HG03342 (cell line): ENCODE measurements around the gene TCERG1L.
"Not testable (repeated sequence)": the region's sequence is repeated elsewhere in the genome, so short reads cannot be mapped to it uniquely, and the experiment has no call there.

ENCODE experiments used
- ATAC-seq: cut with Tn5 transposase; IDR thresholded peaks from one replicate; pipeline ENCODE4 v1.9.1; 2021; ENCODE audit warnings: mild to moderate bottlenecking, moderate library complexity; ENCODE audit not compliant: unreplicated experiment

TCERG1L gene

DNA sequence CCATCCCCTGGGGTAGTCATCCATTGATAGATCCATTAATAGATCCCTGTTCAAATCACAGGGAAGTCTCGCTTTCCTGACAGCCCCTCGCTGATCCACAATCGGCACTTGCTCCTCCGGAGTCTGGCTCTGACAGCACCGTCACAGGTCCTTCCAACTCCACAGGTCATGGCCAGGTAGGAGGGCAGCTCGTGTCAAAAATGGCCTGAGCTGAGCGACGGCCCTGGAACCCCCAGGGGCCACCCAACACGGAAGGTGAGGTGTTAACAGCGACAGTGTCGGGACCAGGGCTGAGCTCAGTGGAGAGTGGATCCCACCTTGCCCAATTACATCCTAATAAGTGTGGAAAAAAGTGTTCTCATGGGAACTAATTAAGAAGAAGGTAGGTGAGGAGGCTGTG, 219.8 kb downstream of the TCERG1L start:
- no peak for ATAC-seq

DNA sequence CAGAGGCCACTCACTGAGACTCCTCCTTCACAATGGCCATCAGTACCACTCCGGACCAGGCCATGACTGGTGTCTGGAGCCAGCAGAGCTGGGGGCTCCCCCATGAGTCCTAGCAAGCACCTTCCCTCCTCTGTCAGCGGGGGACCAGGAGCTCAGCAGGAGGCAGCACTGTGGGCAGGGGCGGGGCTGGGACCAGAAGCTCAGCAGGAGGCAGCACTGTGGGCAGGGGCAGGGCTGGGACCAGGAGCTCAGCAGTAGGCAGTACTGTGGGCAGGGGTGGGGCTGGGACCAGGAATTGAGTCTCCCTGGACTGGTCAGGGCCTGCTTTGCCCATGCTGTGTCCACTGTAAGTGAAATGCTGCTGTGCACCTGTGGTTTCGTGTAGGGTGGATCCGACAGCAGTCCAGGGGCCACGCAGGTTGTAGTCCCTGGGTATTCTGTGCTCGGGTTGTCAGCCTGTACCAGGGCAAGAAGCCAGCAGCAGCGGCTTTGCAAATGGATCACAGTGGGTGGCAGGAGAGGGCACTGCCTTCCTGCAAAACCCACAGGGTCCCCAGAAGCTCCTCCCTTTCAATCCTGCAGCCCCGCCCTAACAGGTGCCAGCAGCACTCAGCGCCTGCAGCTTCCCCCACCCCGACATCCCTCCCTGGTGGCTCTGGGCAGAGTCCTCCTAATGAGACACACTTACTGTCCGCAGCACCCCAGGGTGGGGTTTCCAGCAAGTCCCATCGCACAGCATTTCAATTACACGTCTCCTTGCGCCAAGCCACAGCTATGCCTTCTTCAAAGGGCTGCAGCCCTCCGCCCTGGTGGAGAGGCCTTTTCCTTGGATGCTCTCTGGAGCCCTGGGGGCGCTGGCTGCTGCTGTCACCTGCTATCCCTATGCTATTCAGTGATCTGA, 220.5 kb downstream of the TCERG1L start:
- ATAC-seq = no peak

DNA sequence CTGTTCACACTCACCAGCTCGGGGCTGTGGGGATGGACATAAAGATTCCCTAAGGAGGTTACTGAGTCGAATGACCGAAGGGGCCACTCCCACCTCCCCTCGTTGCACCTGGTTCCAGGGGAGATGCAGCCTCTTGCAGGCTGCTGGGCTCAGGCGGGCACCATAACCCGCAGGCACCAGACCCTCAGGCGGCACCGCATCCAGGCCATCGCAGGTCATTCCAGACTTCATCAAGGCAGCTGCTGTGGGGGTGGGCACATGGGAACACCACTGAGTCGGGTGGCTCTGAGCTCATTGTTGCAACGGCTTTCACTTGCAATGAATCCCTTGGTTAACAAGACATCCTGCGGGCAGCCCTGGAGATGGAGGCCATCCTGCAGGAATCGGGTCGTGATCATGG, 221.7 kb downstream of the TCERG1L start:
- no peak for ATAC-seq

DNA sequence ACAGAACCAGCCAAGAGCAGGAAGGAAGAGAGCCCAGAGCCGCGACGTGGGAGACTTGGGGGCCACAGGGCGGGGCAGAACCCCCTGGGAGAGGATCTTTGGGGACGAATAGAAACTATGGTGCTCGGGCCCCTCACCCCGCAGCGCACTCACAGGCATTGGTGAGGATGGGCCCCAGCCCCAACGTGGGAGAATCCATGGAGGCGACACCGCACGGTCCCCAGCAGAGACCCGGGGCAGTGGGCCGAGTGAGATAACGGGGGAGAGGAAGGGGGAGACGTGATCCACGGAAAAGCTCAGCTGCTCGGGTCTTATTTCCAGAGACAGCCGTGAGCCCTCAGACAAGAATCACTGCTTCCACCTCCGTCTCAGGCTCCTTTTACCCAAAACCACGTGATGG, 222.4 kb downstream of the TCERG1L start:
- ATAC-seq = no peak

DNA sequence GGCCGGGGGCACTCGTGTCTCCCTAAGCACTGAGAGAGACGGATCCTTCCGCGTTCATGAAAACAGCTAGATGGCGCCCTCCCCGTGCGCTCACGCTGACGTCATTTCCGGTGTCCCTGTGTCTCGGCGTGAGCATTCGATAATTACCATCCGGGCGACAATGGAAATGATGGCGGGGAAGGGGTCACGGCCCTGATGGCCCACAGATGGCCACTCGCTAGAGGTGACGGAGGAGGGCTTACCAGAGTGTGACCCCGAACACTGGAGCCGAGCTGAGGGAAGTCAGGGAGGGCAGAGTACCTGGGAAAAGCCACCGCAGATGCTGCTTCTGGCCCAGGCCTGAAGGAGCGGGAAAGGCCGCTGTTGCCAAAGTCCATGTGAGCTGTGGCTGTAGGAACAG, 222.9 kb downstream of the TCERG1L start:
- ATAC-seq = no peak

DNA sequence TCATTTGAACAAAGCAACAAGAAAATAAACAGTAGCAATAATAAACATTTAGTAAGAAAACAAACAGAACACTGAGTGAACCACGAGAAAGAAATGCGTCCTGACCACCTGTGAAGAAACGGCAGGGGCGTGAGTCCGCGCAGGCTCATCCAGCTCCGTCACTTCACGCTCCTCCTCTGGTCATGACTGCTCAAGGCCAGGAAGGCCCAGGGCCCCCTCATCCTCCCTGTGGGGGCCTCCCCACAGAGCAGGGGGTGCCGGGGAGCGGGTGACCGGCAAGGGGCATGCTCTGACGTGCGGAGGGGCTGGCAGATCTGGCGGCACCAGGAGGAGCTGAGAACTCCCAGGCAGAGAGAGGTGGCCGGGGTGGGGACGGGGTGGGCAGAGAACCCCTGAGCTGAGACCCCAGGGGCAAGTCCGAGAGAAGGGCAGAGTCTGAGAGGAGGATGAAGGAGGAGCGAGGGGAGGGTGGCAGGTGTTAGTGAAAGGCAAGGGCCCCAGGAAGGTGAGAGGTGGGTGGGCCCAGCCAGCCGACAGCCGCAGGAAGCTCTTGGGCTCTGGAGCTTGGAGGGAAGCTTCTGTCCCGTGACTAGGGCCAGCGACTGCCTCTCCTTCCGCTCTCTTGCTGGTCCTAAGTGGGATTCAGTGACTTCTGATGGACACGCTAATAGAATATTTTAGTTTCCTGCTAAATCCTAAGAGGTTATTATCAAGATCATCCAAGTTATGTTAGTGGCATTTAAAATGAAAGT, 223.9 kb downstream of the TCERG1L start:
- no peak for ATAC-seq

DNA sequence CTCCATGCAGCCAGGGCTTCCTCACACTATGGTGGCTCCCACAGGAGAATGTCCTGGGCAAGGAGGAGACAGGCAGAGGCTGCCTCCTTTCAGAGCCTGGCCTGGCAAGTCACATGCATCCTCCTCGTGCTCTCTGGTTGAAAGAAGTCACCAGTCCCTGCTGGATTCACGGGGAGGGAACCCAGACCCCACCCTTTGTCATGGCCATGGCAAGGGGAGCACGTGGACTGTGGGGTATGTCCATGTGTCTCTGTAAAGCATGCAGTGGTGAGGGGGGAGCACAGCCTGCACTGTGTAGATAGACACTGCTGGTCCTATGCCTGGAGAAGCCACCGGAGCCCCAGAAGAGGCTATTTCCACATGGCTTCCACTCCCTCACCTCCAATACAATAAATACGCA, 225.0 kb downstream of the TCERG1L start:
- no peak for ATAC-seq

DNA sequence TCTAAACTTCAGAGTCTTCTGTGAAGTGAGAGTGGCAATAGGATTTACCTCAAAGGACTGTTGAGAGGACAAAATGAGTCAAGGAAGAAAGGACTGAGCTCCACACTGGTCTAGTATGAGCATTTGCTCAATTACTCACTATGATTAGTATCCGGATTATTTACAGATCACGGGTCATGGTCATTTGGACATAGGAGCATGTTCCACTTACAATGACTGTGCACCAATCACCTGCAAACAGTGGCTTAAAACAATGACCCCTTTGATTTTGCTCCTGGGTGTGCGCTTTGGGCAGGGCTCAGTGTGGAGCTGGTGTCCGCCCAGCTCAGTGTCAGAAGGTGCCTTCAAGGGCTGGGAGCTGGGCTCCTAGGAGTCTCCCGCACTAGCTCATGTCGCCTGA, 225.4 kb downstream of the TCERG1L start:
- no peak for ATAC-seq

DNA sequence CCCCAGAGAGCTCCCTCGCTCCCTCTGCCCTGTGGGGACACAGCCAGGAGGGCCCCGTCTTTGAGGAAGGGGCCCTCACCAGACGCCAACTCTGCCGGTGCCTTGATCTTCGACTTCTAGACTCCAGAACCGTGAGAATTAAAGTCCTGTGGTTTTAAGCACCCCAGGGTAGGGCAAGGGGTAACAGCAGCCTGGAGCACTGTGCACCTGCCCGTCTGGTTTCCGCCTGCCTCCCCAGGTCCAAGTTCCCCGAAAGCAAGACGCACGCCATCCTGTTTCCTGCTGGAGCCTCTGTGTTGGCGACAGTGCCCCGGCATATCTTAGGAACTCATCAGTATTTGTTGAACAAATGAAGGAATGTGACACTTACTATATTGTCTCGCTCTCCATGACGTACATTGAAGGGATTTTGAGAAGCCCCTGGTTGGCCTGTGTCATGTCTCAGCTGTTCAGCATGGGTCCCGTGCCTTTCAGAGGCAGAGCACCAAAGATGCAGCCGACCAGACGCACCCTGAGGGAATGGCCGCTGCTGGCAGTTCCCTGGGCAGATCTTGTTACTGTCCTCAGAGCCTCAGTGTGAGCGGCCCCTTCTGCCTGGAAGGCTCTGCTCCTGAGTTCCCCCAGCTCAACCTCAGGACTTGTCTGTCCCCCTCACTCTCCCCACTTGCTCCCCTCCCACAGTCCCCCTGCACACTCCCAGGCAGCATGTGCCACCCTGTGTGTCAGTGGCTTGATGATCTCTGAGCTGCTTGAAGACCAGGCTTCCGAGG, 226.2 kb downstream of the TCERG1L start:
- no peak for ATAC-seq

DNA sequence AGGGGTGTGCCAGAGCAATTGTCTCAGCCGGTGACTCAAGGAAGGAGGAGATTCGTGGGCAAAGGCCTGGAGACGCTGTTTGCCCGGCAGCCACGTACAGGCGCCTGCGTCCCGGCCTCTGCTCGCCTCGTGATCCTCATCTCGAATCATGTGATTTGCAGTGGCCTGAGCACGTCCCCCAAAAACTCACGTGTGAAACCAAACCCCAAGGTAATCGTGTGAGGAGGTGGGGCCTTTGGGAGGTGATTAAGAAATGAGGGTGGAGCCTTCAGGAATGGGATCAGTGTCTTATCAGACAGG, 226.8 kb downstream of the TCERG1L start:
- ATAC-seq = no peak

DNA sequence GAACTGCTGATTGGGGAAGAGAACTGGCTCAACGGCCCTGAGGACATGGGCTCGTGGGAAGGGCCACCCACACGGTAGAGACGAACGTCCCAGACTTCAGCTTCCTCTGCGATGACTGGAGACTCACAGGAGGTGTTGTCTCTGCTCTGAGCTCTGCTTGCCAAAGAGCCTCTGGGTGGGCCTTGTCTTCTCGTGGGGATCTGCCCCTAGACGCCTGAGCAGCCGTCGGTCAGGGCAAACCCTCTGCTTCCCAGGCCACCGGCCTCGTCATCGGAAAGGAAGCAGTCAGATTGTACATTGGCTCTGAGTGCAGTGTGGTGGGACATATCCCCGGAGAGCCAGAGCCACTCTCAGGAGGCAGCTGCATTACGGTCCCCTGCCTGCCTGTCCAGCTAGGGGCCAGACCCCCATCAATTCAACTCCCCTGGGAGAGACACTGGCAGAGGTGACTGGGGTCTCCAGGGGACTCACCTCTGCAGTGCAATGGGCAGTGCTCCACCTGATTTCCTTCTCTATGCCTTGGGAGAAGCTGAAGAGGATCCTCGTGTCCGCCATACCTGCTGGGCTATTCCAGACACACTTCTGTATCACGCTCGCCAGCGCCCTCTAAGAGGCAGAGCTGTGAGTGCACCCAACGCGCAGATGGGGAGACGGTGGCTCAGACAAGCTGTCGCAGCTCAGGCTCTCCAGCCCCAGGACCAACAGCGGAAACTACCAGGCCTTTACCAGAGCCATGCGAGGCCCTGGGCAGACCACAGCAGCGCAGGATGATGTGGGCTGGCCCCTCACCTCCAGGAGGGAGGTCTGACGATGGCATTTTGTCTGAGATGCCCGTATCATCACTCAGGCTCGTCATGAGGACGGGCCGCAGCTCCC, 227.4 kb downstream of the TCERG1L start:
- no peak for ATAC-seq

DNA sequence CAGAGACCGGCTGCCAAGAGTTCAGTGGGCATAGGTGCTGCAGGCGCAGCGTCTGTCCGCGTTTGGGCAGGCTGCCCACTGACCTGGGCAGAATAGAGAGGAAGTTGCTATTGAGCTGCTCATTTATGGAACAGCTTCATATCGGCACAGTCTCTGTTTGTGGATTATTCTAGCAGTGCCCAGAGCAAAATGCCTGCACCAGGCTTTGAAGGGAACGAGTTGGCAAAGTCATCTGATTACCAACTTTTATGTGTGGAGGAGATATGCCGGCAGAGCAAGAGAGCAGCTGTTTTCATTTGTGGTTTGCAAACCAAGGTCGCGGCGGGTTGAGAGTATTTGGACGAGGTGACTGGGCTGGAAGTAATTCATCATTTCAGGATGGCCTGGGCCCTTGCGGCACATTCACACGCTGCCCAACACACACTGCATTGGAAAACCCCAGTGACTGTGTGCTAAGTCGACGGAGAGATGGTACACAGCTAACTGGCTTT, 228.5 kb downstream of the TCERG1L start:
- ATAC-seq = no peak

DNA sequence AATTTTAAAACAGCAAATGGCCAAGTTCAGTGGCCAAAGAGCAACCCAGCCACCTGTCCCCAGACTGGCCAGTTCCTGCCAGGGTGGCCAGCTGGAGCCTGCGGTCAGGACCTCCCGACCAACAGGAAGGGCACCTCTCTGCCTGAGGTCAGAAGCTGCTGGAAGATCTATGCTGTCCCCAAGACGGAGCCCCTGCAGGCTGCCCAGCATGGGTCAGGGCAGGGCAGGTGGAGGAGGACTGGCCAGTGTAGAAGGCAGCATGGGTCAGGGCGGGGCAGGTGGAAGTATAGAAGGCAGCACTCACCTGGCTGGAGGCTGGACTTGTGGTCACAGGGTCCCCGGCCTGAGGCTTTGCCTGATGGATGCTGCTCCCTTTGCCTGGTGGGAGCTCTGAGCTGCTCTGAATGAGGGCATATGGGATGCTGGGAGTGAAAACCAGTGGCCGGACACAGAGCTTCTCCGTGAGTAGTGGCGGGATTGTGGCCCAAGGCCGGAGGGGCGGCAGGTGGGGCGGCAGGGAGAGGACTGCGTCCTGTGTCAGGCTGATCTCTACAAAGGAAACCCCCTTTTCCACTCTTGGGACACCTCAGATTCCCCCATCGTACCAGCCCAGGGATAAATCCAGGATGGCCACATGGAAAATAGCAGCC, 229.2 kb downstream of the TCERG1L start:
- ATAC-seq = no peak

DNA sequence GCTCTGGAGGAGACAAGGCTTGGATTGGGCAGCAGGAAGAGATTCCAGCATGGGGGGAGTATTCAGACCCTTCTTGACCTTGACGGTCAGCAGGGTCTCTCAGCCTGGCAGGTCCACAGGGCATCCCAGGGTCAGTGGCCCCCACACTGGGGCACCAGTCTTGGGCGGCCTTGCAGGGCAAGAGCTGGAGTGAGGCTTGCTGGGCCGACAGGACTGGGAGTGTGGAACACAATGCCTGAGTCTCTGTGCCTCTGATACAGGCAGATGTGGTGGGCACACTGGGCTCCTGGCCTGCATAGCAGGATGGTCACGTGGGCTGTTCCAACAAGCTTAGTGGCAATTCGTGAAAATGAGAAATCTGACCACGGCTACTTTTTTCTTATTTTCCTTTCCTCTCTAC, 229.7 kb downstream of the TCERG1L start:
- no peak for ATAC-seq

DNA sequence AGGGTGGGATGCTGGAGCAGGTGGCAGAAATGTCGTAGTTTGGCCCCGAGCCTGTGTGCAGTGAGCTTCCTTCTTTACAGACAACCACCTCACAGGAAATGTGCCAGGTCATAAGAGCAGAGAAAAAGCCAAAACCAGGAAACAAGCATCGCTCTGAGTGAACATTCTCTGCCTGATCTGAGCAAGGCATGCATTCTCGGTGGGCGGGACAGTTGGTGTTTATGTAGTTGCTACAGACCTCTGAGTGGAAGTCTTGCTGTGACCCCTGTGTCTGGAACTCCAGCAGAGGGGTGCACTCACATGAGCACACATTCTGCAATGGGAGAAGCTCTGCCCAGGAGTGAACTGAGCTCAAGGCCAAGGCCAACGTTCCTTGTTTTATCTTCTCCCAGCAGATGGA, 230.1 kb downstream of the TCERG1L start:
- ATAC-seq = no peak

DNA sequence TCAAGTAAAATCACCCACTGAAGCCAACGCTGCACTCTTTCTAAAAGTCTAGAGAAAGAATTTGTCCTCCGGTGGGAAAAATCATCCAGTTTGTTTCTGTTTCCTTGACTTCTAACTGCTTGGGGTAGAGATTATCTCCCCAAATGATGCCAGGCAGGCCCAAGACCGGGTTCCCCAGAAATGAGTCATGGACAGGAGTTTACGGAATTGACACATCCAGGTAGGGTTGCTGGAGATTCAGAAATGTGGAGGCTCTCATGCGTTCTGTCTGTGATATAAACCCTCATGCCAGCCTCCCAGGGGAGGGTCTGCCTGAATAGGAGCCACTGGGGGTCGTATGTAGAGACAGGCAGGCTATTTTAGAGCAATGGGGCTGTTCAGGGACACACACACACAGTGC, 230.9 kb downstream of the TCERG1L start:
- no peak for ATAC-seq

DNA sequence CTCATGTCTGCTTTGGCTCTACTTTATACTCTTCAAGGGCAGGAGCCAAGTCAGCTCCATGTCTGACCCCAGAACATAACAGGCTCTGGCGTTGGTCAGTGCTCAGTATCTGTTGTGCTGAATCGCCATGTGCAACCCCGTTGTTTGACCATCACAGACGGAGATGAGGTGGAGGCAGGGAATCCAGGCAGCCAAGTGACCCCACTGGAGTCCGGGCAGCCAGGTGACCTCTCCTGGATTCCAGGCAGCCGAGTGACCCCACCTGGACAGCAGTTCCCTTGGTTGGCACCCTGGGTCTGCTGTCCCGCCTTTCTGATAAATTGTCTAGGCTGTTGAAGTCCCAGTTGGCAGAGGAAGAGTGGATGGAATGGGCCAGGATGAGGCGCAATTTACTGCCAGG, 232.2 kb downstream of the TCERG1L start:
- ATAC-seq = no peak

DNA sequence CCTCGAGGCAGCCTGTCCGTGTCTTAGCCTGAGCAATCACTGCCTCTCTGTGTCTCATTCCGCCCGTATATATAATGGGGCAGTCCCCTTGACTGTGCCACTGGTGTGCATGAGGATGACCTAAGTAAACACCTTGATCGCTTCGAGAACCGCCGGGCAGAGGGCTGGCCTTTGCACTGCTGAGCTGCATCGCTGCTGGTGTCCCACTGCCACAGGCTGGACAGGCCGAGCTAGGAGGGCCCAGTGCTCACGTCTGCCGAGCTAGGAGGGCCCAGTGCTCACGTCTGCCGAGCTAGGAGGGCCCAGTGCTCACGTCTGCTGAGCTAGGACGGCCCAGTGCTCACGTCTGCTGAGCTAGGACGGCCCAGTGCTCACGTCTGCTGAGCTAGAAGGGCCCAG, 232.6 kb downstream of the TCERG1L start:
- ATAC-seq = not testable (repeated sequence)

DNA sequence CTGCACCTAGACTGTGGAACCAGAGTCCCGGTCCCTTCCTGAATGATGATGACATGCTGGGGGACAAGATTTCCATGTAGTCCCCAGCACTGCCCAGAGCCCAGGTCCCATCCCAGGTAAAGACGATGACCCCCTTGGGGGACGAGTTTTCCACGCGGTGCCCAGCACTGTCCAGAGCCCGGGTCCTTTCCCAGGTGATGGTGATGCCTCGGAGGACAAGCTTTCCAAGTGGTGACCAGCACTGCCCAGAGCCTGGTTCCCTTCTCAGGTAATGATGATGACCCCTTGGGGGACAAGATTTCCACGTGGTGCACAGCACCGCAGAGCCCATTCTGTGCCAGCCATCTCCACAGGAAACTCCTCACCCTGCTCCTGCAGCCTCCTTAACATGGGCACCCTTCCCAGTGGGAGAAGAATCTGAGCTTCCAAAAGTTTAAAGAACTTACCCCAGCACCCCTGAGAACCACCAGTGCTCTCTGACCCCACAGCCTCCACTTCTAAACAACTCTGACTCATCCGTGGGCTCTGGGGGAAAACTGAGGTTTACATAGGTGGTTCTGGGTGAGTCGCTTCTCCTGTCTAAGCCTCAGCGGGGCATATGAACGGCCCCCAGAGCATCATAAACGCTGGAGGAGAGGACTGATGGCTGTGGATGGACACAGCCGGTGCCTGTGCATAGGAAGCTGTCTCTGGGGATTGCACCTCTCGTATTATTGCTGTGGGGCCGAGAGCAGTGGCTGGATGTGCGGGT, 233.2 kb downstream of the TCERG1L start:
- ATAC-seq = no peak
